K562 (cell line): ENCODE measurements around the gene HOXB6. TPM values are rescaled to one million over a fixed set of nuclear protein-coding genes. Genes with fewer than 3 reads are reported as not detected.

Source experiments
- ELK3 ChIP-seq: fragments of 450-650 bp; formaldehyde crosslinking; IDR thresholded peaks from 2 replicates; pipeline ENCODE4 v1.4.0; 2020; ENCODE audit warnings: mild to moderate bottlenecking
- HLTF ChIP-seq: fragments of 450-650 bp; IDR thresholded peaks from 2 replicates; pipeline ENCODE4 v1.6.1; 2016
- MTA2 ChIP-seq: fragments of 450-650 bp; IDR thresholded peaks from 2 replicates; pipeline ENCODE4 v1.6.1; 2016; ENCODE audit warnings: low read depth
- PHF8 ChIP-seq: fragments of 200-600 bp; sonication (generic); IDR thresholded peaks from 2 replicates; pipeline ENCODE4 v1.6.1; 2012; ENCODE audit warnings: mixed run types, mild to moderate bottlenecking, inconsistent platforms, low read length, moderate library complexity, borderline replicate concordance
- POLR2G ChIP-seq: fragments of 200-400 bp; formaldehyde crosslinking; IDR thresholded peaks from 2 replicates; pipeline ENCODE4 v1.6.1; 2017; ENCODE audit warnings: low read depth, mild to moderate bottlenecking, antibody characterized with exemption, low read length, moderate library complexity
- RBFOX2 ChIP-seq: fragments of 200-400 bp; formaldehyde crosslinking; IDR thresholded peaks from 2 replicates; pipeline ENCODE4 v1.6.1; 2017; ENCODE audit warnings: low read depth, mild to moderate bottlenecking, low read length, moderate library complexity
- RNF219 ChIP-seq: fragments of 250-450 bp; sonication (Bioruptor Pico); IDR thresholded peaks from 2 replicates; pipeline ENCODE4 v1.5.0; 2022; ENCODE audit warnings: mild to moderate bottlenecking
- TCF7 ChIP-seq: sonication (generic); IDR thresholded peaks from 2 replicates; pipeline ENCODE4 v1.6.1; 2016; ENCODE audit warnings: antibody characterized with exemption, borderline replicate concordance
- ZBTB40 ChIP-seq, 2 experiments: fragments of 450-650 bp in 1 of 2; sonication (generic) in 1 of 2; formaldehyde crosslinking in 1 of 2; IDR thresholded peaks; 2 replicates each; pipeline versions ENCODE4 v1.7.1 to v1.9.0; 2016 to 2022; ENCODE audit warnings: inconsistent platforms in 1 of 2, mild to moderate bottlenecking in 1 of 2, missing genetic modification reagents in 1 of 2
- ZC3H8 ChIP-seq: fragments of 450-650 bp; IDR thresholded peaks from 2 replicates; pipeline ENCODE4 v1.6.1; 2017
- ZNF511 ChIP-seq: sonication (generic); formaldehyde crosslinking; IDR thresholded peaks from 2 replicates; pipeline ENCODE4 v1.8.0; 2022; ENCODE audit warnings: mild to moderate bottlenecking, missing genetic modification reagents
- polyA plus RNA-seq, 8 experiments: library from polyadenylated mRNA; depleted of rRNA in 4 of 8; stranded (reverse) in 5 of 8; unstranded in 3 of 8; fragments of >200 nt; fragmentation: Nextera tagmentation in 2 of 8; fragmentation: Illumina TruSeq in 1 of 8; extraction: Ambion mirVana in 2 of 8; extraction: Trizol in 1 of 8; gene quantifications; 2 replicates each; pipeline versions ENCODE4 v1.2.1 to v1.2.3, GENCODE V29; 2011 to 2014; ENCODE audit warnings: inconsistent platforms in 1 of 8, missing spikeins in 1 of 8
- total RNA-seq, 7 experiments: library from RNA; depleted of rRNA in 6 of 7; stranded (reverse); fragments of >200 nt in 6 of 7; fragmentation: Illumina TruSeq in 2 of 7; extraction: Trizol in 2 of 7; gene quantifications; 2 replicates each; pipeline versions ENCODE4 v1.2.1 to v1.2.3, GENCODE V29; 2011 to 2021; ENCODE audit warnings: low replicate concordance in 1 of 7

HOXB6 gene
- total and polyA plus RNA-seq, 9 of the 15 experiments (the other 6 are each of a cell fraction or from before 2014, with no cell fraction given) = 1.2 to 14.8 (median 4.9) TPM

GRCh38 chr17:48546924-48547807, 57.6 kb downstream of the HOXB6 start (continued):
- TF ChIP-seq ELK3 = no peak
- no peak for TF ChIP-seq ZBTB40 (IDR thresholded peaks at IDR 0.05)
- no peak for TF ChIP-seq ZBTB40 (CRISPR knock-in tag; IDR thresholded peaks at IDR 0.05)
- TF ChIP-seq HLTF = no peak
- TF ChIP-seq MTA2 = peak; percentile 54
- no peak for TF ChIP-seq ZC3H8
- peak; percentile 25; the same call in 1 of the 2 replicates for TF ChIP-seq PHF8
- TF ChIP-seq RNF219 (CRISPR knock-in tag) = 0 out of 2 replicates have a peak, but pooled peaks have one; percentile 16
- no peak for TF ChIP-seq TCF7
- no peak for TF ChIP-seq ZNF511 (CRISPR knock-in tag)
- no peak for TF ChIP-seq POLR2G
- TF ChIP-seq RBFOX2 = peak; percentile 53; the same call in 1 of the 2 replicates
